ENCODE results near the gene HPCAL4. TPM values are rescaled to one million over a fixed set of nuclear protein-coding genes. Genes with fewer than 3 reads are reported as not detected.
A peak's percentile ranks its signal among the peaks of the same experiment; 100 is the strongest.

The HPCAL4 gene
- total RNA-seq (1 to 10 TPM; 1.9 to 2.0 TPM), polyA plus RNA-seq (2.5 TPM)

GRCh38 chr1:39691383-39692151 is at the start of gene HPCAL4:
TSS of gene HPCAL4 (minus strand) at chr1:39691433. CDS start at chr1:39684603, 6,830 bp downstream.
- Histone ChIP-seq H3K36me3 (ENCODE audit: insufficient read depth, low read length) (no peaks in the 10 kb centered on the region), H3K9me3 (ENCODE audit: low read length) (no peaks in the 10 kb centered on the region), H3K27me3 (ENCODE audit: insufficient read depth, low read length, poor library complexity, severe bottlenecking) (peaks cover 17% of the 10 kb centered on the region), H3K27ac (ENCODE audit: low read depth, low read length) (peak within 1 kb of the TSS; percentile 78), H3K4me3 (ENCODE audit: low read length) (peak within 1 kb of the TSS; percentile 78), H3K4me1 (ENCODE audit: insufficient read depth, low read length) (peaks cover 18% of the 10 kb centered on the region)
- Mint-ChIP-seq H3K27me3 (peaks cover 5 to 32% of the 10 kb centered on the region in 2 donors), H3K4me1 (peaks cover 14 to 51% (median 23%) of the 10 kb centered on the region in 3 donors), H3K9me3 (no peaks in the 10 kb centered on the region), H3K27ac (peak within 1 kb of the TSS; percentile 52 to 87 (median 72)), H3K4me3 (peak within 1 kb of the TSS; percentile 75 to 89 (median 80)), H3K36me3 (peaks cover 0 to 1% (median 1%) of the 10 kb centered on the region in 3 donors)
- POLR2A ChIA-PET = interaction anchor here (0.6 to 2.0 kb wide), 6 partner anchors 11 to 281 kb away, joined by 3 to 12 read pairs (median 5); partner anchors contain the start of genes NT5C1A and PPIE
- peak; percentile 81 to 92 (median 87) for DNase-seq
- CTCF ChIA-PET = interaction anchor here (0.8 to 3.0 kb wide), 5 partner anchors 10 to 116 kb away, joined by 3 to 20 read pairs (median 5); partner anchors contain the start of gene NT5C1A

GRCh38 chr1:39738622-39739366 is 47.6 kb upstream of the HPCAL4 start, which contains the start of gene PPIE:
TSS of gene PPIE (plus strand) at chr1:39738882. CDS start at chr1:39738901, 19 bp downstream.
- H3K9me3 Mint-ChIP-seq = no peaks in the 10 kb centered on the region
- H3K4me1 ChIP-seq (ENCODE audit: insufficient read depth, low read length) = peaks cover 25% of the 10 kb centered on the region
- peaks cover 31 to 45% (median 37%) of the 10 kb centered on the region in 3 donors for H3K4me1 Mint-ChIP-seq
- ChIA-PET CTCF (interaction anchor here (0.6 to 1.8 kb wide), 3 partner anchors 60 to 449 kb away, joined by 3 to 4 read pairs (median 4); partner anchors contain the start of gene MYCL), POLR2A (interaction anchor here (0.6 to 1.8 kb wide), 8 partner anchors 16 to 741 kb away, joined by 3 to 10 read pairs (median 4); partner anchors contain the start of genes CAP1 and HPCAL4)
- H3K27ac ChIP-seq (ENCODE audit: low read depth, low read length) = peak within 1 kb of the TSS; percentile 79
- peaks cover 4% of the 10 kb centered on the region for H3K27me3 ChIP-seq (ENCODE audit: insufficient read depth, low read length, poor library complexity, severe bottlenecking)
- H3K36me3 ChIP-seq (ENCODE audit: insufficient read depth, low read length) = peaks cover 31% of the 10 kb centered on the region
- H3K36me3 Mint-ChIP-seq = peaks cover 8 to 47% (median 15%) of the 10 kb centered on the region in 3 donors
- DNase-seq = peak; percentile 79 to 94 (median 85)
- H3K27ac Mint-ChIP-seq = peak within 1 kb of the TSS; percentile 83 to 98 (median 97)
- H3K4me3 ChIP-seq (ENCODE audit: low read length) = peak within 1 kb of the TSS; percentile 84
- peaks cover 11 to 20% of the 10 kb centered on the region in 2 donors for H3K27me3 Mint-ChIP-seq
- peak within 1 kb of the TSS; percentile 97 to 99 (median 97) for H3K4me3 Mint-ChIP-seq
- H3K9me3 ChIP-seq (ENCODE audit: low read length) = no peaks in the 10 kb centered on the region

GRCh38 chr1:39737546-39738169 is 46.4 kb upstream of the HPCAL4 start:
- Mint-ChIP-seq H3K36me3 (peaks cover 5 to 35% (median 15%) of the 10 kb centered on the region in 3 donors), H3K27me3 (peaks cover 21 to 30% of the 10 kb centered on the region in 2 donors), H3K27ac (peak overlapping the region in 3 of 8 donors; percentile 52 to 94 (median 83)), H3K4me3 (peak overlapping the region; percentile 6 to 99 (median 66)), H3K9me3 (no peaks in the 10 kb centered on the region), H3K4me1 (peaks cover 31 to 45% (median 37%) of the 10 kb centered on the region in 3 donors)
- ChIA-PET CTCF (no interaction called here), POLR2A (interaction anchor here (1.8 kb wide), 1 partner anchor 46 kb away, joined by 10 read pairs; the partner anchor contains the start of gene HPCAL4)
- DNase-seq = no peak
- Histone ChIP-seq H3K27me3 (ENCODE audit: insufficient read depth, low read length, poor library complexity, severe bottlenecking) (peaks cover 10% of the 10 kb centered on the region), H3K4me3 (ENCODE audit: low read length) (no peak overlapping the region), H3K4me1 (ENCODE audit: insufficient read depth, low read length) (peaks cover 25% of the 10 kb centered on the region), H3K9me3 (ENCODE audit: low read length) (no peaks in the 10 kb centered on the region), H3K36me3 (ENCODE audit: insufficient read depth, low read length) (peaks cover 23% of the 10 kb centered on the region), H3K27ac (ENCODE audit: low read depth, low read length) (no peak overlapping the region)

- Mint-ChIP-seq H3K27me3 (peaks cover 26 to 39% of the 10 kb centered on the region in 2 donors), H3K36me3 (peaks cover 2 to 19% (median 11%) of the 10 kb centered on the region in 3 donors), H3K27ac (peak overlapping the region in 1 of 8 donors; percentile 13), H3K4me1 (peaks cover 28 to 38% (median 29%) of the 10 kb centered on the region in 3 donors), H3K9me3 (no peaks in the 10 kb centered on the region), H3K4me3 (peak overlapping the region in 1 of 7 donors; percentile 83)
- no peak overlapping the region for H3K27ac ChIP-seq (ENCODE audit: low read depth, low read length)
- POLR2A ChIA-PET = no interaction called here
- no peaks in the 10 kb centered on the region for H3K9me3 ChIP-seq (ENCODE audit: low read length)
- DNase-seq = no peak
- H3K4me1 ChIP-seq (ENCODE audit: insufficient read depth, low read length) = peaks cover 25% of the 10 kb centered on the region
- H3K36me3 ChIP-seq (ENCODE audit: insufficient read depth, low read length) = peaks cover 5% of the 10 kb centered on the region
- H3K4me3 ChIP-seq (ENCODE audit: low read length) = no peak overlapping the region
- CTCF ChIA-PET = interaction anchor here (1.0 to 1.8 kb wide), 2 partner anchors 16 to 45 kb away, joined by 3 read pairs; no protein-coding TSS in a partner anchor
- H3K27me3 ChIP-seq (ENCODE audit: insufficient read depth, low read length, poor library complexity, severe bottlenecking) = peaks cover 10% of the 10 kb centered on the region
Observed at GRCh38 chr1:39735731-39736130, 44.5 kb upstream of the HPCAL4 start.

GRCh38 chr1:39733161-39733560 is 41.9 kb upstream of the HPCAL4 start:
- no peaks in the 10 kb centered on the region for H3K9me3 ChIP-seq (ENCODE audit: low read length)
- H3K36me3 Mint-ChIP-seq = peaks cover 0 to 11% (median 0%) of the 10 kb centered on the region in 3 donors

GRCh38 chr1:39732730-39733129 is 41.5 kb upstream of the HPCAL4 start:
- Mint-ChIP-seq H3K9me3 (no peaks in the 10 kb centered on the region), H3K36me3 (peaks cover 0 to 11% (median 0%) of the 10 kb centered on the region in 3 donors), H3K27ac (no peak overlapping the region), H3K4me1 (peaks cover 5 to 9% (median 8%) of the 10 kb centered on the region in 3 donors), H3K4me3 (no peak overlapping the region), H3K27me3 (peaks cover 47 to 69% of the 10 kb centered on the region in 2 donors)
- Histone ChIP-seq H3K27me3 (ENCODE audit: insufficient read depth, low read length, poor library complexity, severe bottlenecking) (peaks cover 23% of the 10 kb centered on the region), H3K4me1 (ENCODE audit: insufficient read depth, low read length) (no peaks in the 10 kb centered on the region), H3K4me3 (ENCODE audit: low read length) (no peak overlapping the region), H3K36me3 (ENCODE audit: insufficient read depth, low read length) (no peaks in the 10 kb centered on the region), H3K9me3 (ENCODE audit: low read length) (no peaks in the 10 kb centered on the region), H3K27ac (ENCODE audit: low read depth, low read length) (no peak overlapping the region)
- no peak for DNase-seq
- CTCF ChIA-PET = no interaction called here
- POLR2A ChIA-PET = no interaction called here

More at GRCh38 chr1:39733161-39733560, 41.9 kb upstream of the HPCAL4 start:
- Histone ChIP-seq H3K36me3 (ENCODE audit: insufficient read depth, low read length) (no peaks in the 10 kb centered on the region), H3K4me3 (ENCODE audit: low read length) (no peak overlapping the region), H3K4me1 (ENCODE audit: insufficient read depth, low read length) (peaks cover 4% of the 10 kb centered on the region), H3K27me3 (ENCODE audit: insufficient read depth, low read length, poor library complexity, severe bottlenecking) (peaks cover 19% of the 10 kb centered on the region), H3K27ac (ENCODE audit: low read depth, low read length) (no peak overlapping the region)
- Mint-ChIP-seq H3K4me1 (peaks cover 8 to 12% (median 9%) of the 10 kb centered on the region in 3 donors), H3K27ac (no peak overlapping the region), H3K27me3 (peaks cover 43 to 65% of the 10 kb centered on the region in 2 donors), H3K9me3 (no peaks in the 10 kb centered on the region), H3K4me3 (no peak overlapping the region)
- ChIA-PET CTCF (no interaction called here), POLR2A (no interaction called here)
- no peak for DNase-seq

- Histone ChIP-seq H3K4me3 (ENCODE audit: low read length) (no peak overlapping the region), H3K9me3 (ENCODE audit: low read length) (no peaks in the 10 kb centered on the region), H3K27me3 (ENCODE audit: insufficient read depth, low read length, poor library complexity, severe bottlenecking) (peaks cover 23% of the 10 kb centered on the region), H3K36me3 (ENCODE audit: insufficient read depth, low read length) (no peaks in the 10 kb centered on the region), H3K27ac (ENCODE audit: low read depth, low read length) (no peak overlapping the region), H3K4me1 (ENCODE audit: insufficient read depth, low read length) (no peaks in the 10 kb centered on the region)
- POLR2A ChIA-PET = no interaction called here
- Mint-ChIP-seq H3K4me1 (peaks cover 0 to 4% (median 2%) of the 10 kb centered on the region in 3 donors), H3K27me3 (peaks cover 49 to 79% of the 10 kb centered on the region in 2 donors), H3K36me3 (no peaks in the 10 kb centered on the region), H3K27ac (no peak overlapping the region), H3K4me3 (no peak overlapping the region), H3K9me3 (no peaks in the 10 kb centered on the region)
- CTCF ChIA-PET = no interaction called here
- no peak for DNase-seq
Observed at GRCh38 chr1:39729842-39730241, 38.6 kb upstream of the HPCAL4 start.
